Endometrial microvascular endothelial cells (primary cell): ENCODE measurements around the gene CD83. TPM values are rescaled to one million over a fixed set of nuclear protein-coding genes. Genes with fewer than 3 reads are reported as not detected.

ENCODE experiments used
- in situ Hi-C: cut with HindIII; loops from 2 replicates; pipeline ENCODE4 v1.10.0; 2017; ENCODE audit warnings: low sequenced_read_pairs, low pct_unique_long_range_greater_than_20kb; ENCODE audit errors: inconsistent ontology term
- total RNA-seq: library from RNA; depleted of rRNA; stranded (reverse); fragments of >200 nt; gene quantifications from one replicate; pipeline ENCODE4 v1.2.3, GENCODE V29; 2015; ENCODE audit errors: inconsistent ontology term

The CD83 gene
- total RNA-seq, 1 donor from 2014 or later, result 0.19 TPM

- in situ Hi-C loops, result no loop called here
Observed at GRCh38 chr6:14088600-14089192, 28.9 kb upstream of the CD83 start.

GRCh38 chr6:14089224-14089623 is 28.3 kb upstream of the CD83 start:
- in situ Hi-C loops, result no loop called here

GRCh38 chr6:14091339-14091978 is 26.1 kb upstream of the CD83 start:
- in situ Hi-C loops, result no loop called here

- in situ Hi-C loops, result no loop called here
Observed at GRCh38 chr6:14092316-14092715, 25.3 kb upstream of the CD83 start.

GRCh38 chr6:14092838-14093789 is 24.5 kb upstream of the CD83 start:
- in situ Hi-C loops, result no loop called here

- in situ Hi-C loops, result no loop called here
Observed at GRCh38 chr6:14094721-14095120, 22.9 kb upstream of the CD83 start.

- in situ Hi-C loops, result no loop called here
Observed at GRCh38 chr6:14095437-14095836, 22.1 kb upstream of the CD83 start.

- in situ Hi-C loops, result no loop called here
Observed at GRCh38 chr6:14100138-14100537, 17.4 kb upstream of the CD83 start.

GRCh38 chr6:14100966-14101365 is 16.6 kb upstream of the CD83 start:
- in situ Hi-C loops, result no loop called here

- in situ Hi-C loops, result no loop called here
Observed at GRCh38 chr6:14102383-14102782, 15.2 kb upstream of the CD83 start.

GRCh38 chr6:14105547-14105946 is 12.0 kb upstream of the CD83 start:
- in situ Hi-C loops, result no loop called here

GRCh38 chr6:14107000-14107399 is 10.6 kb upstream of the CD83 start:
- in situ Hi-C loops, result no loop called here

GRCh38 chr6:14107711-14108494 is 9.7 kb upstream of the CD83 start:
- in situ Hi-C loops, result no loop called here

- in situ Hi-C loops, result no loop called here
Observed at GRCh38 chr6:14108571-14109410, 8.8 kb upstream of the CD83 start.

GRCh38 chr6:14109411-14109826 is 8.2 kb upstream of the CD83 start:
- in situ Hi-C loops, result no loop called here

GRCh38 chr6:14110001-14110818 is 7.4 kb upstream of the CD83 start:
- in situ Hi-C loops, result no loop called here

GRCh38 chr6:14113976-14114375 is 3.6 kb upstream of the CD83 start:
- in situ Hi-C loops, result no loop called here

GRCh38 chr6:14118091-14118439 is 493 bp downstream of the CD83 start:
- in situ Hi-C loops, result no loop called here
